GM18867 (cell line): ENCODE measurements around the gene CLASP1.
"Not testable (repeated sequence)": the region's sequence is repeated elsewhere in the genome, so short reads cannot be mapped to it uniquely, and the experiment has no call there.

Source experiments
- ATAC-seq: cut with Tn5 transposase; IDR thresholded peaks from one replicate; pipeline ENCODE4 v1.9.1; 2021; ENCODE audit warnings: mild to moderate bottlenecking, moderate library complexity; ENCODE audit not compliant: unreplicated experiment

The CLASP1 gene

DNA sequence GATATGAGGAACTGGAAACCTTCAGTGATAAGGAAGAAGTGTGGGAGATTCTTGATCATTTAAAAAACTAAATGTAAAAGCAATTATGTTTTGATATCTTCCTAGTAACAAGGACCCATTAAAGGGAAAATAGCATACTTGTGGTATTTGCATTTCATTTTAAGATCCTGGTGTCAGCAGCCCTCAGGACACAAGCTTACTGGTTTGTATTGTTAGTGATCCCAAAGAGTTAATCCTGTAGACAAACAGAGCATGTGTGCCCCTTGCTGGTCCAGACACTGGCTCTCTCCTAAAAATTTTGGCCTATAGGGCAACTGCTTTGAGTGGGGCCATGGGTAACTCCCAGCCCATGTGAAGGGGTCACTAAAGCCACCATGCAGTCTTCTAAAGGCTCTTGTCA is 263.2 kb downstream of the CLASP1 start:
- no peak for ATAC-seq

DNA sequence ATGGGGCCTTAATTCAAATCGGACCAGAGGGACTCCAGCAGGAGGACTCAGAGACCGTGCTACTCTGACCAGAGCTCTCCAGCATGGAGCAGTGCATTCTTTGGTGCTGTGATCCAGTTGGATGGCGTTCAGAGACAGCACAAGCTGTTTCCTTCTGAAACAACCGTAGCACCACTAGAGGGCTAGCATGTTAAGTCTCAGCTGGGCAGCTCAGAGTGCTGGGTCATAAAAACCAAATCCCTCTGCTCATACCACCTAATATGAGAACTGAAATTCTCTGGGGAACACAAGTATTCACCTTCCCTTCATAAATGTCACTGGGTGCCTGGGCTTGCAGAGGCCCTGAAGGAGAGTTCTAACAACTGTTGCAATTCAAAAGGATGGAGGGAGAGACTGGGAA is 266.5 kb downstream of the CLASP1 start:
- no peak for ATAC-seq

DNA sequence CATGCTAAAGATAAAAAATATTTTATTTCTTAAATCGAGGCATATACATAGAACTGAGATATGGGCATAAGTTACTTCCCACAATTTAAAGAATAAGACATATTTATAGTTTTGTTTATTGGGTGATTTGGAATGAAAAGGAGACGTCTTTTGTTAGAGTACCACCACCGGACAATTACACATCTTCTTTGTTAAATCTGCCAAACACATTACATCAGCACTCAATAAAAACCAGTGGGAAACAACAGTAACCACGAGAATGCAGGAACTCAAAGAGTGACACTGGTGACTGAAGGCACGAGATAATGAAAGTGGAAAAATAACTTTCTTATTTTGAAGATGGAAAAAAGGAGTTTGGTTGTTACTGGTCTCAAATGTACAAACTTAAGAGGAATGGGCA is 271.6 kb downstream of the CLASP1 start:
- no peak for ATAC-seq

DNA sequence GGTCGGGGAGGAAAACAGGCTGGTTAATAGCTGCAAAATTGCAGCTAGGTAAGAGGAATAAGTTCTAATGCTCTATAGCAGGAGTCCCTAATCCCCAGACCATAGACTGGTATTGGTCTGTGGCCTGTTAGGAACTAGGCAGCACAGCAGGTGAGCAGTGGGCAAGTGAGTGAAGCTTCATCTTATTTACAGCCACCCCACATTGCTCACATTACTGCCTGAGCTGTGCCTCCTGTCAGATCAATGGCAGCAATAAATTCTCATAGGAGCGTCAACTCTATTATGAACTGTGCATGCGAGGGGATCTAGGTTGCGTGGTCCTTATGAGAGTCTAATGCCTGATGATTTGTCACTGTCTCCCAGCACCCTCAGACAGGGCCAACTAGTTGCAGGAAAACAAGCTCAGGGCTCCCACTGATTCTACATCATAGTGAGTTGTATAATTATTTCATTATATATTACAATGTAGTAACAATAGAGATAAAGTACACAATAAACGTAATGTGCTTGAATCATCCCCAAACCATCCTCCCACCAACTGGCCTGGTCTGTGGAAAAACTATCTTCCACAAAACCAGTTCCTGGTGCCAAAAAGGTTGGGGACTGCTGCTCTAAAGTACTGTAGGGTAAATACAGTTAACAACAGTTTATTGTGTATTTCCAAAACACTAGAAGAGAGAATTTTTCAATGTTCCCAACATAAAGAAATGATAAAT is 272.6 kb downstream of the CLASP1 start:
- ATAC-seq, result no peak

DNA sequence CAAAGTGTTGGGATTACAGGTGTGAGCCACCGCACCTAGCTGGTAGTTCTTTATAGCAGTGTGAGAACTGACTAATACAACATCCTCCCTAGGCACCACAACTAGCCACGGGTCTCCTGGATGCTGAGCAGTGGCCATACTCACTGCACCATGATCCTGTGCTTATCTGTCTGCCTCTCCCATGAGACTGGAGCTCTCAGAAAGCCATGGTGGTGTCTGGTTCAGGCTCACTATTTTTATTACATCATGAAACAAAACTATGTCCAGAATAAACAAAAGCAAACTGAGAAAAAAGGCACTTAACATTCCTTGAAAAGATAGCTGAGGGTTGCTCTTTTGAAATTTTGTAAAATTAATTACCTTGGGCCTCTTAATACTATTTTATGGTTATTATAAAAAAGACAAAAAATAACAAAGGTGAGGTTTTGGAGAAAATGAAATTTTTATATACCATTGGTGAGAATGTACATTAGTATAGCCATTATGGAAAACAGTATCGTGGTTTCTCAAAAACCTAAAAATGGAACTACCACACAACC is 273.6 kb downstream of the CLASP1 start:
- no peak for ATAC-seq

DNA sequence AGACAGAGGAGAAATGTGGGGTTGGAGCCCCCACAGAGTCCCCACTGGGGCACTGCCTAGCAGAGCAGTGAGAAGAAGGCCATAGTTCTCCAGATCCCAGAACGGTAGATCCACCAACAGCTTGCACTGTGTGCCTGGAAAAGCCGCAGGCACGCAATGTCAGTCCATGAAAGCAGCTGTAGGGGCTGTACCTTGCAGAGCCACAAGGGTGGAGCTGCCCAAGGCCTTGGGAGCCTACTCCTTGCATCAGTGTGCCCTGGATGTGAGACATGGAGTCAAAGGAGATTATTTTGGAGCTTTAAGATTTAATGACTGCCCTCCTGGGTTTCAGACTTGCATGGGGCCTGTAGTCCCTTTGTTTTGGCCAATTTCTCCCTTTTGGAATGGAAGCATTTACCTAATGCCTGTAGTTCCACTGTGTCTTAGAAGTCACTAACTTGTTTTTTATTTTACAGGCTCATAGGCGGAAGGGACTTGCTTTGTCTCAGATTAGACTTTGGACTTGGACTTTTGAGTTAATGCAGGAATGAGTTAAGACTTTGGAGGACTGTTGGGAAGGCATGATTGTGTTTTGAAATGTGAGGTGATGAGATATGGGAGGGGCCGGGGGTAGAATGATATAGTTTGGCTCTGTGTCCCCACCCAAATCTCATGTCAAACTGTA is 274.7 kb downstream of the CLASP1 start:
- not testable (repeated sequence) for ATAC-seq

DNA sequence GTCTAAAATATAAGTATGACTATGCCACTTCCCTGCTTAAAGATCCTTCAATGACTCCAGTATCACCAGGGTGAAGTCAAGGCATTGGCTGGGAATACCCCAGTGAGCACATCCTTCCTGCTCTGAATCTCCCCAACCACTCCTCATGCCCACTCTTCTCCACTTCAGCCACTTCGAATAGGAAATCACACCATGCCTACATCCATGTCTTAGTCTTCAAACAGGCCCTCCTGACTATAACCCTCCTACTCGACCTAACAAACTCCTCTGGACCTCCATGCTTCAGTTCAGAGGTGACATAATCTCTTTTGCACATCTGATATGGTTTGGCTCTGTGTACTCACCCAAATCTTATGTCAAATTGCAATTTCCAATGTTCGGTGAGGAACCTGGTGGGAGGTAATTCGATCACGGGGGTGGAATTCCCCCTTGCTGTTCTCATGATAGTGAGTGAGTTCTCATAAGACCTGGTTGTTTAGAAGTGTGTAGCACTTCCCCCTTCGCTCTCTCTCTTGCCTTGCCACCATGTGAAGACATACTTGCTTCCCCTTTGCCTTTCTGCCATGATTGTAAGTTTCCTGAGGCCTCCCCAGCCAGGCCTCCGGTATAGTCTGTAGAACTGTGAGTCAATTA is 276.4 kb downstream of the CLASP1 start:
- peak; percentile 46 for ATAC-seq

DNA sequence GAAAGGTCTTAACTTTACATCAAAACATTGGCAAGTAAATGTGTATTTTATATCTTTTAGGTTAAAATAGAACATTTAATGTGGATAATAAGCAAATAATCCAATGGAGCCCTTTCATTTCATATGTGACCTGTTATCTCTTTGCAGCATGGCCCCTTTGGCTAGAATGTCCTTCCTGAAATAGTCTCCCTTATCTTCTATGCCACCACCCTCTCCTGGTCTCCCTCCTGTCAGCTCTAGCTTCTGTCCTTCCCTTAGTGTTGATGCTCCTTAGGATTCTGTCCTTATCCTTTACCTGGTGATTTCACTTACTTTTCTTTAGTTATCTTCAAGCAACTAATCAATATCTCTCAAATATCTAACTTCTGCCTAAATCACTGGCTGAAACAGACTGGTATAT is 277.2 kb downstream of the CLASP1 start:
- no peak for ATAC-seq

DNA sequence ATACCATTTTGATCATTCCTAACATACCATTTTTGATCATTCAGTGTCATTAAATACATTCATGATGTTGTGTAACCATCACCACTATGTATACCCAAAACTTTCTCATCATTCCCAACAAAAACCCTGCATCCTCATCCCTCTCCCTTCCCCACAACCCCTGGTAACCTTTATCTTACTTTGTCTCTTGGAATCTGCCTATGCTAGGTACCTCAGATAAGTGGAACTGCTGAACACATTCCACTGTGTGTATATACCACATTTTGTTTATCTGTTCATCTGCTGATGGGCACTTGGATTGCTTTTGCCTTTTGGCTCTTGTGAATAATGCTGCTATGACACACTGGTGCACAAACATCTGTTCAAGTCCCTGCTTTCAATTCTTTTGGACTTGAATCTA is 280.4 kb downstream of the CLASP1 start:
- ATAC-seq, result no peak

DNA sequence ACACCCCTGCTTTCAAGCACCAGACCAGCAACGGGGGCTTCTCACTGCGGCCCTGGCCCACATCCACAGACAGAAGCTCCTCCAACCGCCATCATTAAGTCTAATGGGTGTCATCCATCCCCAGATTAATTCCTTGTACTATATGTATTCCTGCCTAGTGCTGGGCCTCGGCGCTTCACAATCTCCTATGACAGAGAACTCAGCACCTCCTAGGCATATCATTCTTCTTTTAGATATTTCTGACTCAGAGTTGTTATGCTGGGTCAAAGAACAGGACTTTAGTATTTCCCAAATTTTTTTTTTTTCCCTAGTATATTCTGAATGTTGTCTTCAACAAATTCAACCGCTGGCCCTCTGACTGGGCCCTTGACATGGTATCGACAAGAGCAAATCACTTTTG is 281.1 kb downstream of the CLASP1 start:
- ATAC-seq, result no peak

DNA sequence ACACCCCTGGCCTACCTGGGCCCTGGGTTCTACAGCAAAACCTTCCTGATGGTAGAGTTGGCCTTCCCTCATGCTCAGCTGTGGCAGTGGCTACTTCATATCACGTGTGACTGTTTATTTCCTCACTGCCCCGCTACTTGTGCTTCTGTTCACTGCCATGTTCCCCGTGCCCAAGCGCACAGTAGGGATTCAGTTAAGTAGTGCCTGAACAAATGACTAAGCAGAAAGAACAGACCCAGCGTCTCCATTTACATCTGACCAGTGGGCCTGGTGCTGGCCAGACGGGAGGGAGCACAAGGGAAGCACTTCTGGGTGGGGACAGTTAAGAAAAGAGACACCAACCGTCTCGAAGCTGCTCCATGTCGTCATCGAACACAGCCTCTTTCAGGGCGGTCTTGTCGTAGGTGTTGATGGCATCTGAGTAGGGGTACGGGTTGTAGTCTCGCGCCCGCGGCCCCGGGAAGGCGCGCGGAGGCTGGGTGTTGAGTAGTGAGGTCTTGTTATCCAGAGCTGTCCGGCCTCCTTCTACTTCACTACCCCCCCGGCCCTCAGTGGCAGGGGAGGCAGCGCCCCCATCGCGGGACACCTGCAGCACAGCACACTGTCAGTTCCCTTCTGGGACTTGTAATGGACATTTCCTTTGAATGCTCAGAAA is 281.9 kb downstream of the CLASP1 start:
- no peak for ATAC-seq

DNA sequence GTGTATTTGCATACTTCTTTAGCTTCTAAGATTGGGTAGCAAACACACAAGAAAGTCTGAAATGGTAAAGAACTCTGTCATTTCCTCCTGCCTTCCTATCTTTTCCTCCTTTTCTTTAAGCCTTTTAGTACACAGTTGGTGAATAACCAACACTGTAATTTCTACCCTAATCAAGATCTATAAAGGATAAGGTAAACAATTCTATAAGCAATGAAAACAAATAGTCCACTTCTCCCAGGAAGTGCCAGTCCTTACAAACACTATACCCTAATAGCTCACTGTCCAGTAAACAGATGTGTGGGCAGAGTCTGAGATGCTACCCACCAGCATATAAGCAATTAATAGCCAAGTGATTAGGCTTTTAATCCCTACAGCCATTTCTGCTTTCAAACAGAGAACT is 283.2 kb downstream of the CLASP1 start:
- no peak for ATAC-seq

DNA sequence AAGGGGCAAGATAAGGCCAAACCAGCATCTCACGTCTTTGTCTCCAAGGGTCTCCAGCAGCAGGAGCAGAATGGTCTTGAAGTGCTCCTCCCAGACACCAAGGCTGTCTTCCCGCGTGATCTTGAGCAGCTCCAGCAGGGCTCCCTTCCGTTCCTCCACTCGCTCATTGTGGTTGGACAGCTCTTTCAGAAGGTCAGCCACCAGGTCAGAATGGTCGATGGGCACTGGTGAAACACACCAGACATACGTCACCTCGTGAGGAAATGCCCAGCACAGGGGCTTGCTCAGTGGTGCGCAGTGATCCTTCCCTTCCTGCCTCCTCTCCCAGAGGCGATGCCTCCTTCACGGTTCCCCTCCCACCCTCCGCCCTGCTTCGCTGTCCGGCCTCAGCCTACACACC is 284.2 kb downstream of the CLASP1 start:
- no peak for ATAC-seq

DNA sequence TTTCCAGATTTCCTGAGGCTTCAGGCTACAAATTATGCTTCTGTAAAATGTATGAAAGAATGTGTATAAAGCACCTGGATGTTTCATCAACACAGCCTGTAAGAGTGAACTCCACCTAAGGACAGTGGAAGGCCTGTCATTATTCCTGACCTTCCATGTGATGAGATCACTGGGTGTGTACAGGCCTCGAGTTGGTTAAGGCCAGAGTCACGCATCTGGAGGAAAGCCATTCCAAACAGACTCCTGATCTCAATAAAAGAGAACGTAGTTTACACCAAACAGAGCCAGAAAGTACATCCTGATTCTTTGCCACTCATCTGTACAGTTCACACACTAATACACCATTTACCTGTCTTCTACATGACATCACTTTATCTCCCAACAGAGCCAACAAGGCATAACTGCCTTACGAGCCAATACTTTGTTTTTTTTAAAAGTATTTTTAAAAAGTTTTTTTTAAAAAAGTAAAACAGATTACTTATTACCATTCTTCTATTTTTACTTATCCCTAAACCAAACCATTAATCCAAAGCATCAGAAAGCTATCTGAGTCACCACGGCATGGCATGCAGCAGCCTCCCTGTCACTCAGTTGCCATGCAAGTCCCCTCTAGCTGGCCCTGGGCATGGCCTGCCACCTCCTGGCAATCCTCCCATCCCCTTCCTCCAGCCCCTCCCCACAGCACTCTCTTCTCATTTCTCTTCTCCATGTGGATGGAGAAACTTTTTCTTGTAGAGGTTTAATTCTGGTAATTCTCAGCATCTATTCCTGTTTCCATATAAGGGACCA is 285.4 kb downstream of the CLASP1 start:
- ATAC-seq, result no peak

DNA sequence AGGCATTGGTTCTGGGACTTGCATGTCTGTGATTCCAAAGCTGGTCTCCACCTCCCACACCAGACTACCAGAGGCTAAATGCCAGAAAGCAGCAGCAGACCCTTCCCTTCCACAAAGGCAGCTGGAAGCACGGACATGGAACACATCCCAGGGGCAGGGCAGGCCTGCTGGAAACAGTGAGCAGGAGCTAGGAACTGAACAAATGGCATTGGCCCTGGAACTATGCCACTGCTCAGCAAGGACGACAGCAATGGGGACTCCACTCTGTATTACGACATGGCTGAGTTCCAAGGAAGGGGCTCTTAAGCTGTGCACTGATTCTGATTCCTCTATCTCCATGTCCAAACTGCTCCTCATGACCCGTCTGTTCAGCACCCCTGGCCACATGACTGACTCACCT is 286.5 kb downstream of the CLASP1 start:
- no peak for ATAC-seq

DNA sequence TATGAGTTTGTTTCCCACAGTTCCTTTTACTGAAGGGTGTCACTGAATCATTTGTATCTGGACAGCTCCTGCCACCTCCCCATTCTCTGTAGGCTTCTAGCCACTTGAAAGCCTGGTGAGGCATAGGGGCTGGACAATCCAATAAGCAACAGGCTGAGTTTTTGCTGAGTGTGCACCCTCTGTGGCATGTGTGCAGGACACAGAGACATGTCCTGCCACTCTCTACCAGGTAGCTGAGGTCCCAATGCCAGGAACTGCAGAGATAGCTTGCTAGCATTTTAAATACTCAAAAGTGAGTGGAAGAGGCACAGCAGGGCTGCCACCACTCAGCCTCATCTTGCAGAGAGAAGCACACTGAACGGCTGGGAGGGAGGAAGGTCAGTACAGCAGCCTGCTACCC is 287.0 kb downstream of the CLASP1 start:
- no peak for ATAC-seq

DNA sequence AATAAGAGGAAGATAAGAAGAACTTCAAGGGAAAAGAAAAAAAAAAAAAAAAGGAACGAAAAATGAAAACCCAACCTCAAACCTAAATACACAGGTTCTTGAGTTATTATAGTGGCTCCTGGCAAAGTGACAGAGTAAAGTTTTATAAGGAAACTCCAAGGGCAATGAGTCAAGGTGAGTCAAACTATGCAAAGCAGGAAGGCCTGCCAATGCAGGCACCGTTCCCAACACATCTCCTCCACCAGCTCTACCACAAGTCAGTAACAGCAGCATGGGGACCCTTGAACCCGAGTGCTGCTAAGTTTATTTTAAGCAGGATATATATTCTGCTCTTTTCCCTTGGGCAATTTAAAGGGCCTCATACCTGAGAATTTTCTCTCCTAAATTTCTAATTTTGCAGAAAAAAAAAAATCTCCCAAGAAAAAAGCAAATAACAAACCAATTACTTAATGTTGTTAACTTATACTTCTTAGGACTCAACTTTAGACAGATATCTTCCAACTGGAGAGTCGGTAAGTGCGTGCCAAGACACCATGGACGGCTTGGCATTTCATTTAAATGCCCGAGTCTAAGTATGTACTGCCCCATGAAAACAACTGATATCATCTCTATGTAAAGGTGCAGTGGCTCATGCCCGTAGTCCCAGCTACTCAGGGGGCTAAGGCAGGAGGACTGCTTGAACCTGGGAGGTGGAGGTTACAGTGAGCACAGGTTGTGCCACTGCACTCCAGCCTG is 288.5 kb downstream of the CLASP1 start:
- ATAC-seq, result no peak

DNA sequence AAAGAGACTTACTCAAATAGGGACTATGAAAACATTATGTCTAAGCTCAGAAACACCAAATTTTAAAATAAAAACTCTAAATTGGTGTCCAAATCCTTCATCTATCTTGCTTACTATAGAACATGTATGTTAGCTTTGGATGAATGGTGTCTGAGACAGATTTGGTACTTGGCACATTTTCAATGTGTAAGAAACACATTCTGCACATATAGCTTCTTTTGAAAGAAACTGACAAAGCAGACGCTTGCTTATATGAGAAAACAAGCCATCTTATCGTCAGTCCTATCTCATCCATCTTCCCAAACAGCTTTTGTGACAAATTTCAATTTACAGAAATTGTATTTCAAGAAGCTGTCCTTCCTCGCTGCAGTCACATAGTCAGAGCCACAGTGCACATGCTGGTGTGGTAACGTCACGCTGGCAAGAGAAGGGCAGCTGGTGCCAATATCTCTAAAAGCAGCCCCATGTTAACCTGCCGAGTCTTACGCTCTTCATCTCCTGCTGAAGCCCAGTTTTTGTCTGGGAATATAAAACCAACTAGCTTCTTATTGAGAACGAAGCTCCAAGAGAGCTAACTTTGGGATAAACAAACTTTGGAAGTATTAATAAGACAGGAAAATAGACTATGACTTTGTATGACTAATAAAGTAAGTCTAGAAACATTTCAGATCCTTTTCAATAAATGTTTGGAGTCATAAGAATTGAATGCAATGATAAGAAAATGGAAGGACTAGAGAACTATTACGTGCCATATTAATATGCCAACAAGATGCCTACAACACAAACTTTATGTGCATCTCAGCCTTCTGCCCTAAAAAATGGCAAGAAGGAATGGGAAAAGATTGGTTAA is 289.3 kb downstream of the CLASP1 start:
- no peak for ATAC-seq

DNA sequence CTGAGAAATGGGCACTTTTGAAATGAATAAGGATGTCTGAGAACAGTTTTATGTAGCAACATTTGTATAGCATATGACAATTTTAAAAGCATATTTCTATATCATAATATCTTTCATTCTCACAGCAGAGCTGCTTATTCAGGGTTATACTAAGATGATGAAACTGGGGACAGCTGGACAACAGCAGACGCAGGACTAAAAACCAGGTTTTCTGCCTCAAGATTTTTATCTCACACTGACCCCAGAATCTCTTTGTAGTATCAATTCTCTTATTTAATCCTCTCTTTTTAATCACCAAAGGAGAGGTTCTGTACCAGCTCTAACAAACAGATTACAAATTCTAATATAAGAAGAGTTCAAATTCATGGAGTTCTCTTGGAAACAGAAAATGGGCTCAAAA is 290.1 kb downstream of the CLASP1 start:
- ATAC-seq, result no peak
